SK-N-MC (cell line): Measurements from ENCODE around the gene NWD2.

Experiments used
- EZH2 ChIP-seq: fragments of 200-600 bp; sonication (generic); IDR thresholded peaks from one replicate; pipeline ENCODE4 v1.6.1; 2017; ENCODE audit warnings: antibody characterized with exemption
- FOXP2 ChIP-seq: optimal IDR thresholded peaks from 2 replicates; pipeline ENCODE3; 2011; ENCODE audit warnings: mild to moderate bottlenecking, moderate library complexity; ENCODE audit not compliant: insufficient read depth; ENCODE audit errors: extremely low read length, control extremely low read depth
- POLR2AphosphoS5 ChIP-seq: IDR thresholded peaks from 2 replicates; pipeline ENCODE4 v1.6.1; 2012; ENCODE audit warnings: mild to moderate bottlenecking, low read depth, low read length, borderline replicate concordance

DNA sequence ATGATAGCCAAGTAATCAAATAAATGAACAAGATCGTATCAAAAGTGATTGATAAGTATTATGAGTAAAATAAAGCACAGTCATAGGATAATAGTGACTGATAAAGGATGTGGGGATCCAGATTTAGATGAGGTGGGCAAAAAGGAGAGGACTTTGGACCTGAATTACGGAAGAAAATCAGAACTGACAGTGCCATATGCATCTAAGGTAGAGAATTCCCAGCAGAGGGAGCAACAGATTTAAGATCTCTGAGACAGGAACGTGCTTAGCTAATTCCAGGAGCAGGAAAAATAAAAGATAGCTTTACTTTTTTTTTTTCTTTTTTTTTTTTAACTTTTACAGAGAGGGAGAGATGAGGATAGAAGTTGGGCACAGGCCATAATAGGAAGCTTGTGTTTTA is 189.9 kb downstream of the NWD2 start:
- TF ChIP-seq EZH2 = no peak
- TF ChIP-seq POLR2AphosphoS5 = no peak
- TF ChIP-seq FOXP2 = no peak
